ENCODE results near the gene DOCK1.

DNA sequence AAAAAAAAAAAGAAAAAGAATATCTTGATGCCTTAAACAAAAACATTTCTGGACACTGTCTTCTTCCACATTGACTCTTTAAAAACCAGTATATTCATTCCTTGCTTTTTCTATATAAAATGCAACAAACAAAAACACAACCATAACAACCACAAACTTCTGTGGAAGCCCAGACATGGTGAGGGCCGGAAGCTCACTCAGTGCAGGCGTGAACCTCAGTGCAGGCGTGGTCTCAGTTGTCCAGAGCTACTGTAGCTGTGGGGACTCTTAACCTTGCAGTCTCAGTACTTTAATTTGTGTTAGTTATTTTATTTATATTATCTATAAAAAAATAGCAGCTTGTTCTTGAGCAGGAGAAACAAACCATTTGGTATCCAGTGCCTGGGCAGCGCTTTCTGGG is 131.8 kb downstream of the DOCK1 start:
- no peak for TF ChIP-seq POLR2A (IDR thresholded peaks at IDR 0.05; ENCODE audit: low read depth, low read length)
- TF ChIP-seq POLR2AphosphoS5 (IDR thresholded peaks at IDR 0.05; ENCODE audit: low read depth, low read length) = no peak
- no peak for TF ChIP-seq TAF1 (IDR thresholded peaks at IDR 0.05; ENCODE audit: low read depth, low read length)
- no peak for TF ChIP-seq SPI1 (IDR thresholded peaks at IDR 0.05; ENCODE audit: low read depth, low read length)

Measured in GM12891 (cell line).